Measurements from ENCODE around the gene HELZ.

- TF ChIP-seq EZH2phosphoT487 (IDR thresholded peaks at IDR 0.05; ENCODE audit: insufficient read depth, low read depth) (no peak), EZH2 (IDR thresholded peaks at IDR 0.05; ENCODE audit: insufficient read depth, poor library complexity, severe bottlenecking) (no peak)
These were observed 50.9 kb downstream of the HELZ start for GRCh38 chr17:67194134-67194533.
